Naive thymus-derived CD4-positive, alpha-beta T cell (primary cell): ENCODE data around the gene FRMD4A. TPM values are rescaled to one million over a fixed set of nuclear protein-coding genes. Genes with fewer than 3 reads are reported as not detected.

ENCODE experiments used
- ATAC-seq: fragments of 150-1000 bp; cut with Tn5 transposase; 2 replicates; pipeline ENCODE4 v1.10.0; 2021; ENCODE audit warnings: mild to moderate bottlenecking, moderate library complexity
- CTCF ChIA-PET: fragments of 350-600 bp; sonication (Branson Sonifier 250); formaldehyde crosslinking; loops from one replicate; lab custom pipeline; 2021; ENCODE audit warnings: antibody characterized with exemption; lab: Charles Lee
- POLR2A ChIA-PET: fragments of 350-600 bp; sonication (Branson Sonifier 250); formaldehyde crosslinking; loops from one replicate; lab custom pipeline; 2021; ENCODE audit warnings: antibody characterized with exemption, inconsistent platforms; lab: Charles Lee
- DNase-seq, 9 donors: peaks; one replicate each; pipeline versions ENCODE4 v3.0.0 to v3.0.0-alpha.2; 2020 to 2022; ENCODE audit warnings: mixed read lengths in 1 of 9
- H3K27ac ChIP-seq: one replicate; pipeline ENCODE4 v1.7.0; 2013; ENCODE audit warnings: mild to moderate bottlenecking, low read depth, low read length, moderate library complexity
- H3K27me3 ChIP-seq, 2 donors: one replicate each; pipeline ENCODE4 v1.7.0; 2013; ENCODE audit warnings: low read length in 2 of 2, mild to moderate bottlenecking in 2 of 2, moderate library complexity in 2 of 2; ENCODE audit not compliant: control insufficient read depth in 2 of 2, insufficient read depth in 2 of 2
- H3K36me3 ChIP-seq, 3 experiments: 1 replicate in 2 of 3; 2 replicates in 1 of 3; pipeline ENCODE4 v1.7.0; 2013; ENCODE audit warnings: low read length in 3 of 3, mild to moderate bottlenecking in 3 of 3, moderate library complexity in 1 of 3; ENCODE audit not compliant: insufficient read depth in 3 of 3, control insufficient read depth in 2 of 3
- H3K4me1 ChIP-seq, 2 donors: one replicate each; pipeline ENCODE4 v1.7.0; 2013; ENCODE audit warnings: low read length in 2 of 2, mild to moderate bottlenecking in 2 of 2, moderate library complexity in 1 of 2; ENCODE audit not compliant: control insufficient read depth in 2 of 2, insufficient read depth in 2 of 2
- H3K4me3 ChIP-seq: 2 replicates; pipeline ENCODE4 v1.7.0; 2013; ENCODE audit warnings: mild to moderate bottlenecking, low read length
- H3K9me3 ChIP-seq, 3 experiments: 1 replicate in 2 of 3; 2 replicates in 1 of 3; pipeline ENCODE4 v1.7.0; 2013; ENCODE audit warnings: low read length in 3 of 3; ENCODE audit not compliant: control insufficient read depth in 2 of 3
- H3K27ac Mint-ChIP-seq, 9 donors: one replicate each; pipeline ENCODE4 v1.8.0; 2020 to 2022; ENCODE audit warnings: mixed read lengths in 9 of 9, mild to moderate bottlenecking in 8 of 9, moderate library complexity in 5 of 9, inconsistent platforms in 2 of 9
- H3K27me3 Mint-ChIP-seq, 5 donors: one replicate each; pipeline ENCODE4 v1.8.0; 2021 to 2022; ENCODE audit warnings: mixed read lengths in 5 of 5, mild to moderate bottlenecking in 1 of 5
- H3K36me3 Mint-ChIP-seq, 5 donors: one replicate each; pipeline ENCODE4 v1.8.0; 2020 to 2022; ENCODE audit warnings: mixed read lengths in 5 of 5, mild to moderate bottlenecking in 3 of 5, inconsistent platforms in 1 of 5
- H3K4me1 Mint-ChIP-seq, 7 donors: one replicate each; pipeline ENCODE4 v1.8.0; 2020 to 2022; ENCODE audit warnings: mixed read lengths in 7 of 7, mild to moderate bottlenecking in 3 of 7, inconsistent platforms in 1 of 7
- H3K4me3 Mint-ChIP-seq, 10 donors: one replicate each; pipeline ENCODE4 v1.8.0; 2020 to 2022; ENCODE audit warnings: mild to moderate bottlenecking in 10 of 10, mixed read lengths in 10 of 10, moderate library complexity in 6 of 10, inconsistent platforms in 2 of 10
- H3K9me3 Mint-ChIP-seq, 11 donors: one replicate each; pipeline ENCODE4 v1.8.0; 2020 to 2022; ENCODE audit warnings: mixed read lengths in 11 of 11, mild to moderate bottlenecking in 4 of 11, inconsistent platforms in 1 of 11, moderate library complexity in 1 of 11
- intact Hi-C, 2 donors: fragments of 100-400 bp; cut with micrococcal nuclease; formaldehyde crosslinking; loops; one replicate each; pipeline ENCODE4 v1.15.1; 2023
- polyA plus RNA-seq, 2 donors: library from polyadenylated mRNA; unstranded; fragments of 300-500 nt; fragmentation: Illumina TruSeq; gene quantifications; one replicate each; pipeline ENCODE4 v1.2.3, GENCODE V29; 2021
- total RNA-seq, 6 experiments: library from RNA in 5 of 6; stranded (reverse) in 5 of 6; gene quantifications; 1 replicate in 5 of 6; 2 replicates in 1 of 6; pipeline ENCODE4 v1.2.3 and lab custom pipeline; 2021 to 2026

The FRMD4A gene
- total and polyA plus RNA-seq, 7 experiments from 2014 or later: 0.10 to 3.1 (median 0.62) TPM

- Histone ChIP-seq H3K27me3 (no peaks in the 10 kb centered on the region), H3K4me3 (no peak overlapping the region), H3K27ac (no peak overlapping the region), H3K4me1 (peaks cover 0 to 19% of the 10 kb centered on the region in 2 donors), H3K9me3 (no peaks in the 10 kb centered on the region), H3K36me3 (no peaks in the 10 kb centered on the region)
- peak overlapping the region in 1 of 10 donors; percentile 10 for H3K4me3 Mint-ChIP-seq
- ATAC-seq (no peak), DNase-seq (no peak)
- intact Hi-C loops: loop anchor here in 1 of 2 donors (5.0 kb wide), 1 partner anchor 58 kb away; no protein-coding TSS in a partner anchor
- peaks cover 10 to 19% (median 15%) of the 10 kb centered on the region in 7 donors for H3K4me1 Mint-ChIP-seq
- H3K36me3 Mint-ChIP-seq: no peaks in the 10 kb centered on the region
- H3K9me3 Mint-ChIP-seq: peaks cover 0 to 5% (median 0%) of the 10 kb centered on the region in 11 donors
- ChIA-PET POLR2A (no interaction called here), CTCF (no interaction called here)
- H3K27me3 Mint-ChIP-seq: peaks cover 0 to 7% (median 0%) of the 10 kb centered on the region in 5 donors
- no peak overlapping the region for H3K27ac Mint-ChIP-seq
Measured at GRCh38 chr10:13719425-13719824, 611.3 kb downstream of the FRMD4A start.

GRCh38 chr10:13718820-13719219 is 611.9 kb downstream of the FRMD4A start:
- ATAC-seq: no peak
- Histone ChIP-seq H3K4me3 (peak overlapping the region; percentile 55), H3K27me3 (no peaks in the 10 kb centered on the region), H3K36me3 (no peaks in the 10 kb centered on the region), H3K27ac (no peak overlapping the region), H3K4me1 (peaks cover 0 to 19% of the 10 kb centered on the region in 2 donors), H3K9me3 (no peaks in the 10 kb centered on the region)
- no peak for DNase-seq
- H3K9me3 Mint-ChIP-seq: peaks cover 0 to 5% (median 0%) of the 10 kb centered on the region in 11 donors
- no peaks in the 10 kb centered on the region for H3K36me3 Mint-ChIP-seq
- peaks cover 10 to 19% (median 15%) of the 10 kb centered on the region in 7 donors for H3K4me1 Mint-ChIP-seq
- peak overlapping the region in 2 of 9 donors; percentile 19 to 46 for H3K27ac Mint-ChIP-seq
- intact Hi-C loops: loop anchor here in 1 of 2 donors (5.0 kb wide), 1 partner anchor 58 kb away; no protein-coding TSS in a partner anchor
- H3K27me3 Mint-ChIP-seq: peaks cover 0 to 7% (median 0%) of the 10 kb centered on the region in 5 donors
- ChIA-PET POLR2A (interaction anchor here (0.7 kb wide), 2 partner anchors 12 to 67 kb away, joined by 3 read pairs; no protein-coding TSS in a partner anchor), CTCF (no interaction called here)
- H3K4me3 Mint-ChIP-seq: peak overlapping the region in 9 of 10 donors; percentile 72 to 89 (median 80)

- DNase-seq (peak in 8 of 9 donors; percentile 13 to 65 (median 52)), ATAC-seq (peak; percentile 80)
- Histone ChIP-seq H3K4me1 (peaks cover 0 to 19% of the 10 kb centered on the region in 2 donors), H3K9me3 (no peaks in the 10 kb centered on the region), H3K36me3 (no peaks in the 10 kb centered on the region), H3K27ac (no peak overlapping the region), H3K4me3 (peak overlapping the region; percentile 55), H3K27me3 (no peaks in the 10 kb centered on the region)
- peak overlapping the region; percentile 66 to 89 (median 80) for H3K4me3 Mint-ChIP-seq
- CTCF ChIA-PET: interaction anchor here (0.6 kb wide), 1 partner anchor 58 kb away, joined by 3 read pairs; no protein-coding TSS in a partner anchor
- POLR2A ChIA-PET: interaction anchor here (0.7 kb wide), 3 partner anchors 10 to 68 kb away, joined by 3 read pairs; no protein-coding TSS in a partner anchor
- H3K36me3 Mint-ChIP-seq: no peaks in the 10 kb centered on the region
- intact Hi-C loops: loop anchor here in 1 of 2 donors (5.0 kb wide), 1 partner anchor 59 kb away; no protein-coding TSS in a partner anchor
- H3K27ac Mint-ChIP-seq: peak overlapping the region in 5 of 9 donors; percentile 19 to 84 (median 58)
- peaks cover 0 to 7% (median 0%) of the 10 kb centered on the region in 5 donors for H3K27me3 Mint-ChIP-seq
- peaks cover 0 to 5% (median 0%) of the 10 kb centered on the region in 11 donors for H3K9me3 Mint-ChIP-seq
- H3K4me1 Mint-ChIP-seq: peaks cover 10 to 20% (median 15%) of the 10 kb centered on the region in 7 donors
Measured at GRCh38 chr10:13717936-13718772, 612.6 kb downstream of the FRMD4A start.

- DNase-seq: no peak
- intact Hi-C loops: loop anchor here in 1 of 2 donors (5.0 kb wide), 1 partner anchor 60 kb away; no protein-coding TSS in a partner anchor
- Histone ChIP-seq H3K4me3 (no peak overlapping the region), H3K9me3 (no peaks in the 10 kb centered on the region), H3K4me1 (peaks cover 0 to 19% of the 10 kb centered on the region in 2 donors), H3K27ac (no peak overlapping the region), H3K27me3 (no peaks in the 10 kb centered on the region), H3K36me3 (no peaks in the 10 kb centered on the region)
- POLR2A ChIA-PET: interaction anchor here (0.7 kb wide), 1 partner anchor 11 kb away, joined by 3 read pairs; no protein-coding TSS in a partner anchor
- Mint-ChIP-seq H3K27me3 (peaks cover 0 to 7% (median 0%) of the 10 kb centered on the region in 5 donors), H3K27ac (peak overlapping the region in 2 of 9 donors; percentile 82 to 84), H3K36me3 (no peaks in the 10 kb centered on the region), H3K9me3 (peaks cover 0 to 5% (median 0%) of the 10 kb centered on the region in 11 donors), H3K4me1 (peaks cover 10 to 25% (median 15%) of the 10 kb centered on the region in 7 donors), H3K4me3 (peak overlapping the region; percentile 45 to 89 (median 80))
- CTCF ChIA-PET: interaction anchor here (0.6 kb wide), 1 partner anchor 58 kb away, joined by 3 read pairs; no protein-coding TSS in a partner anchor
- ATAC-seq: no peak
Measured at GRCh38 chr10:13717571-13717935, 613.2 kb downstream of the FRMD4A start.

GRCh38 chr10:13716081-13717071 is 614.3 kb downstream of the FRMD4A start:
- H3K9me3 ChIP-seq: no peaks in the 10 kb centered on the region
- Mint-ChIP-seq H3K27me3 (peaks cover 0 to 7% (median 0%) of the 10 kb centered on the region in 5 donors), H3K4me3 (peak overlapping the region in 1 of 10 donors; percentile 22), H3K27ac (no peak overlapping the region), H3K4me1 (peaks cover 10 to 25% (median 15%) of the 10 kb centered on the region in 7 donors), H3K36me3 (no peaks in the 10 kb centered on the region), H3K9me3 (peaks cover 0 to 5% (median 0%) of the 10 kb centered on the region in 11 donors)
- H3K27me3 ChIP-seq: no peaks in the 10 kb centered on the region
- intact Hi-C loops: loop anchor here in 1 of 2 donors (5.0 kb wide), 1 partner anchor 61 kb away; no protein-coding TSS in a partner anchor
- peaks cover 0 to 19% of the 10 kb centered on the region in 2 donors for H3K4me1 ChIP-seq
- no peak overlapping the region for H3K27ac ChIP-seq
- ChIA-PET CTCF (no interaction called here), POLR2A (interaction anchor here (0.6 kb wide), 1 partner anchor 808 kb away, joined by 3 read pairs; no protein-coding TSS in a partner anchor)
- no peaks in the 10 kb centered on the region for H3K36me3 ChIP-seq
- DNase-seq (no peak), ATAC-seq (no peak)
- H3K4me3 ChIP-seq: no peak overlapping the region
